Endothelial cell (in vitro differentiated cells): ENCODE data around the gene ADAM22. TPM values are rescaled to one million over a fixed set of nuclear protein-coding genes. Genes with fewer than 3 reads are reported as not detected.

Source experiments
- DNase-seq: peaks from one replicate; pipeline ENCODE4 v3.0.0; 2021; ENCODE audit warnings: low spot score
- H3K27ac Mint-ChIP-seq: one replicate; pipeline ENCODE4 v1.8.0; 2021; ENCODE audit warnings: mixed read lengths, inconsistent platforms; ENCODE audit not compliant: unreplicated experiment
- H3K27me3 Mint-ChIP-seq: one replicate; pipeline ENCODE4 v1.8.0; 2021; ENCODE audit warnings: mild to moderate bottlenecking, moderate library complexity, mixed read lengths, inconsistent platforms; ENCODE audit not compliant: unreplicated experiment
- H3K36me3 Mint-ChIP-seq: one replicate; pipeline ENCODE4 v1.8.0; 2021; ENCODE audit warnings: mild to moderate bottlenecking, low read depth, mixed read lengths, inconsistent platforms; ENCODE audit not compliant: unreplicated experiment
- H3K4me1 Mint-ChIP-seq: one replicate; pipeline ENCODE4 v1.8.0; 2021; ENCODE audit warnings: mild to moderate bottlenecking, mixed read lengths, inconsistent platforms; ENCODE audit not compliant: unreplicated experiment
- H3K4me3 Mint-ChIP-seq: one replicate; pipeline ENCODE4 v1.8.0; 2021; ENCODE audit warnings: mild to moderate bottlenecking, mixed read lengths, inconsistent platforms; ENCODE audit not compliant: unreplicated experiment
- H3K9me3 Mint-ChIP-seq: one replicate; pipeline ENCODE4 v1.8.0; 2021; ENCODE audit warnings: mixed read lengths, inconsistent platforms; ENCODE audit not compliant: unreplicated experiment
- total RNA-seq: library from RNA; stranded (reverse); fragmentation: NEBNext Ultra II Directional; extraction: Animal tissue kit (Norgen Biotek cat#: 25700); gene quantifications from one replicate; pipeline ENCODE4 v1.2.1, GENCODE V29; 2021; ENCODE audit not compliant: unreplicated experiment
- TF ChIP-seq, protein P1 (sequence below): fragments of 200-600 bp; sonication (generic); IDR thresholded peaks from one replicate; pipeline ENCODE4 v1.5.0; 2021; ENCODE audit warnings: antibody characterized with exemption; ENCODE audit not compliant: unreplicated experiment

Gene ADAM22
- total RNA-seq, 1 donor from 2014 or later = 14.6 TPM

GRCh38 chr7:88069093-88069492 lies 135.0 kb downstream of the ADAM22 start:
- DNase-seq = no peak
- no peaks in the 10 kb centered on the region for H3K36me3 Mint-ChIP-seq
- no peaks in the 10 kb centered on the region for H3K4me1 Mint-ChIP-seq
- H3K27ac Mint-ChIP-seq = no peak overlapping the region
- TF ChIP-seq, protein P1, sequence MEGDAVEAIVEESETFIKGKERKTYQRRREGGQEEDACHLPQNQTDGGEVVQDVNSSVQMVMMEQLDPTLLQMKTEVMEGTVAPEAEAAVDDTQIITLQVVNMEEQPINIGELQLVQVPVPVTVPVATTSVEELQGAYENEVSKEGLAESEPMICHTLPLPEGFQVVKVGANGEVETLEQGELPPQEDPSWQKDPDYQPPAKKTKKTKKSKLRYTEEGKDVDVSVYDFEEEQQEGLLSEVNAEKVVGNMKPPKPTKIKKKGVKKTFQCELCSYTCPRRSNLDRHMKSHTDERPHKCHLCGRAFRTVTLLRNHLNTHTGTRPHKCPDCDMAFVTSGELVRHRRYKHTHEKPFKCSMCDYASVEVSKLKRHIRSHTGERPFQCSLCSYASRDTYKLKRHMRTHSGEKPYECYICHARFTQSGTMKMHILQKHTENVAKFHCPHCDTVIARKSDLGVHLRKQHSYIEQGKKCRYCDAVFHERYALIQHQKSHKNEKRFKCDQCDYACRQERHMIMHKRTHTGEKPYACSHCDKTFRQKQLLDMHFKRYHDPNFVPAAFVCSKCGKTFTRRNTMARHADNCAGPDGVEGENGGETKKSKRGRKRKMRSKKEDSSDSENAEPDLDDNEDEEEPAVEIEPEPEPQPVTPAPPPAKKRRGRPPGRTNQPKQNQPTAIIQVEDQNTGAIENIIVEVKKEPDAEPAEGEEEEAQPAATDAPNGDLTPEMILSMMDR = no peak
- no peaks in the 10 kb centered on the region for H3K27me3 Mint-ChIP-seq
- no peak overlapping the region for H3K4me3 Mint-ChIP-seq
- H3K9me3 Mint-ChIP-seq = no peaks in the 10 kb centered on the region

- Mint-ChIP-seq H3K9me3 (peaks cover 2% of the 10 kb centered on the region), H3K4me1 (no peaks in the 10 kb centered on the region), H3K27ac (no peak overlapping the region), H3K27me3 (no peaks in the 10 kb centered on the region), H3K36me3 (peaks cover 1% of the 10 kb centered on the region), H3K4me3 (no peak overlapping the region)
- TF ChIP-seq, protein P1 = no peak
- no peak for DNase-seq
Observed at GRCh38 chr7:88071994-88072714, 138.1 kb downstream of the ADAM22 start.

DNA sequence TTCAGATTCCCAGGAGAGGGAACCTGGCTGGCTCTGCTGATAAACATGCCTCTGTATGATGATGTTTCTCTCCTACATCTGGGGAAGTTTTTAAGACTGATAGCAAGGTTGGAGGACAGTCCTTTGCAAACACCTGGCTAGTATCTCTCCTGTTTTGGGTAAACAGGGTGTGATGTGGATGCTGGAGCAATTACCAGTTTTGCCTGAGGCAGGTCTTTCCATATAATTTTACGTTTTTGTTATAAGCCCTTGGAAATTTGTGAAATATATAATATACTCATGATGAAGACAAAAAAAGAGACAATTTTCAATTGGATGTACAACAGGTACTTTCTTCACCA lies 138.6 kb downstream of the ADAM22 start:
- peaks cover 4% of the 10 kb centered on the region for H3K9me3 Mint-ChIP-seq
- H3K4me3 Mint-ChIP-seq = no peak overlapping the region
- H3K4me1 Mint-ChIP-seq = no peaks in the 10 kb centered on the region
- no peaks in the 10 kb centered on the region for H3K27me3 Mint-ChIP-seq
- TF ChIP-seq, protein P1 = no peak
- no peak overlapping the region for H3K27ac Mint-ChIP-seq
- no peak for DNase-seq
- H3K36me3 Mint-ChIP-seq = peaks cover 4% of the 10 kb centered on the region

GRCh38 chr7:88073626-88074025 lies 139.6 kb downstream of the ADAM22 start:
- H3K27me3 Mint-ChIP-seq = no peaks in the 10 kb centered on the region
- H3K4me3 Mint-ChIP-seq = no peak overlapping the region
- DNase-seq = no peak
- H3K4me1 Mint-ChIP-seq = no peaks in the 10 kb centered on the region
- TF ChIP-seq, protein P1 = no peak
- peaks cover 10% of the 10 kb centered on the region for H3K36me3 Mint-ChIP-seq
- no peak overlapping the region for H3K27ac Mint-ChIP-seq
- peaks cover 4% of the 10 kb centered on the region for H3K9me3 Mint-ChIP-seq

GRCh38 chr7:88075216-88075615 lies 141.2 kb downstream of the ADAM22 start:
- Mint-ChIP-seq H3K27me3 (peaks cover 3% of the 10 kb centered on the region), H3K9me3 (peaks cover 4% of the 10 kb centered on the region), H3K4me1 (no peaks in the 10 kb centered on the region), H3K36me3 (peaks cover 23% of the 10 kb centered on the region), H3K27ac (no peak overlapping the region), H3K4me3 (no peak overlapping the region)
- TF ChIP-seq, protein P1 = no peak
- DNase-seq = no peak
